D721Med (cell line): ENCODE results near the gene KIF2A.

Experiments
- DNase-seq: peaks from one replicate; pipeline ENCODE4 v3.0.0; 2011; ENCODE audit warnings: low spot score; ENCODE audit not compliant: insufficient read length
- FAIRE-seq: peaks from 2 replicates; lab custom pipeline; 2011; peaks lifted over from hg19 to GRCh38; lab: Jason Lieb, UNC
- CTCF ChIP-seq: IDR thresholded peaks from 2 replicates; pipeline ENCODE4 v1.5.1; 2012; ENCODE audit warnings: mild to moderate bottlenecking, control low read depth; ENCODE audit not compliant: insufficient read depth; ENCODE audit errors: missing control alignments

KIF2A gene

GRCh38 chr5:62281411-62281810 lies 24.6 kb upstream of the KIF2A start:
- DNase-seq: no peak
- FAIRE-seq: no peak
- no peak for TF ChIP-seq CTCF

DNA sequence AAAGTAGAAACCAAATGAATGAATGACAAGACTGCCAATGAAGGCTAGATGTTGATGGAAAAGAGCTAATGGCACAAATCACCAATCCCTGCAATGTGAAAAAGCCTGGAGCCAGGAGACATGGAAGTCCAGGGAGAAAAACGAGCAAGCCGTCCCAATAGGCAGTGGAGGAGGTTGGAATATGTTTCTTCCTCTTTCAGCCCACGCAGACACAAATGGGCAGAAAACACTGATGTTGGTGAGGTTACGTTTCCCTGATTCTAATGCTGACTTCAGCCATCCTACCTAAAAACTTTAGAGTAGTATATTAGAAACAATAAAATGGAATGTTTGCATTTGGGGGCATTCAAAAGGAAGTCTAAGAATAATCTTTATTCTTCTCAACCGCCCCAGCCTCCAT lies 23.9 kb upstream of the KIF2A start:
- FAIRE-seq: no peak
- no peak for TF ChIP-seq CTCF
- no peak for DNase-seq

GRCh38 chr5:62283005-62283404 lies 23.0 kb upstream of the KIF2A start:
- no peak for FAIRE-seq
- no peak for DNase-seq
- no peak for TF ChIP-seq CTCF

- TF ChIP-seq CTCF: no peak
- DNase-seq (no peak), FAIRE-seq (no peak)
These were observed 22.1 kb upstream of the KIF2A start for GRCh38 chr5:62283861-62284260.

DNA sequence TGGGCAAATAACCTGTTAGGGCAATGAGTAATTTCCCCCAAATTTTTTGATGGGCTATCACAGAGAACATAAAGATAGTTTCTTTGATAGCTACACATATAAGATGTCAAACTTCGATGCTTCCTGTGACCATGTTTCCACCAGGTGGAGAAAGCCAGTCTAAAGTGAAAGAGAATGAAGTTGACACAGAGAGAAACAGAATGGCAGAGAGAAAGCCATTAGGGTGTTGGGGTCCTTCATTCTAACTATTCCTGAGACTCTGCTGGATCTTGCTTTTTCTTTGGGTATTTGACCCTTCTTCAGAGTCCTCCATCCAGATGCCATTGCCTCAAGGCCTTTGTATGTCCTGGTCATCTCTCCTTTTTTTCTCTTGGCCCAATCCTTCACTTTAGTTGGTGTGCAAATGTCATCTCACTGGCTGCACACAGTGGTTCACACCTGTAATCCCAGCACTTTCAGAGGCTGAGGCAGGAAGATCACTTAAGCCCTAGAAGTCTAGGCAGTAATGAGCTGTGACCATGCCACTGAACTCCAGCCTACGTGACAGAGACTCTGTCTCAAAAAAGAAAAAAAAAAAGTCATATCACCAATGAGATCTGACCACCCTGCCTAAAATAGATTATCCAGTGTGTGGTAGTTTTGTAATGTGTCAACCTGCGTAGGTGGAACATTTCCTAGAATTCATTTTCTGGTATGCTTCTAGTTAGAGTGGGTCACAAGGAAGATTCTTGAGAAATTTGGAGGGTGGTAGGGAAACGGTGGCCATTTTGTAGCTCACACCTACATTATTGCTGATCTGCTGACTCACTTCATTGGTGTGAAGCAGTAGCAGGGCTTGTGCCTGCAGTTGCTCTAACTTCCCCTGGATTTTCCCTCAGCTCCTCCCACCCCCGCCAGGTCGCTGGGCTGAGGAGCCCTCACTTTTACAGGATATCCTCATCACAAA lies 20.8 kb upstream of the KIF2A start:
- DNase-seq (no peak), FAIRE-seq (no peak)
- TF ChIP-seq CTCF: no peak

- no peak for FAIRE-seq
- no peak for TF ChIP-seq CTCF
- no peak for DNase-seq
These were observed 19.2 kb upstream of the KIF2A start for GRCh38 chr5:62286834-62287233.

DNA sequence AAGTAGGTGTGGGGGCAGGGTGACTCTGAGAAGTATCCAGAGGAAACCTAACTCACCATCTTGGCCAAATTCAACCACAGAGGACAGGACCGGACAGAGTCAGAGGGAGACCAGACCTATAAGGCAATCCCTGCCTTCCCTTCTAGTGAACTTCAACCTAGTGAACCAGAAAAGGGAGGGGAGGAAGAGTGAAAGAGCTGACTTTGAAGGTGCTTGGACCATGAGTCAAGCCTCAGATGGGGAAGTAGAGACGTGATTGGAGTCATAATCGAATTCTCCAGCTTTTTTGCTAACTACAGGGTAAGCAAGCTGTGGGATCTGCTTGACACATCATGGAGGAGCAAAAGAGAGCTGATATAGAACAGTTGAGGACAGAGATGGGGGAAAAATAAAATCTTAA lies 18.8 kb upstream of the KIF2A start:
- DNase-seq: no peak
- TF ChIP-seq CTCF: no peak
- no peak for FAIRE-seq
